ENCODE measurements around the gene ZNF648.
A peak's percentile ranks its signal among the peaks of the same experiment; 100 is the strongest.
"Not testable (repeated sequence)": the region's sequence is repeated elsewhere in the genome, so short reads cannot be mapped to it uniquely, and the experiment has no call there.

Gene ZNF648

GRCh38 chr1:182029002-182029378 lies 32.5 kb downstream of the ZNF648 start:
- no peak for DNase-seq (ENCODE audit: low spot score)

DNA sequence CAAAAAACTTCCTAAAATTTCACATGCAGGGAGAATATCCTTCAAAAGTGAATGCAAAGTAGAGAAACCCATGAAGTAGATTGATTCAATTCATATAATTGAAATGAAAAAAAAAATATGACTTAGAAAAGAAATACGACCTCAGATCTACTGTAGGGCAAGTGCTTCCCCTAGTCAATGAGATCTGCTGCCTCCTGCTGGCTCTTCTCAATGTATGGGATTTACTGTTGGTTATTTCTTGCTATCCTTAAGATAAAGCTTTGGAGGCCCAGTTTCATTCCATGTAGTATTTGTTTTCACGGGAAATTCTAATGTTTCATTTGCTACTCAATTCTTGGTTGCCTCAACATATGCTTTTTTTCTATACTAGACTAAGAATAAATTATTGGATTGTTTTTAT lies 46.2 kb downstream of the ZNF648 start:
- DNase-seq (ENCODE audit: low spot score) = peak; percentile 30

DNA sequence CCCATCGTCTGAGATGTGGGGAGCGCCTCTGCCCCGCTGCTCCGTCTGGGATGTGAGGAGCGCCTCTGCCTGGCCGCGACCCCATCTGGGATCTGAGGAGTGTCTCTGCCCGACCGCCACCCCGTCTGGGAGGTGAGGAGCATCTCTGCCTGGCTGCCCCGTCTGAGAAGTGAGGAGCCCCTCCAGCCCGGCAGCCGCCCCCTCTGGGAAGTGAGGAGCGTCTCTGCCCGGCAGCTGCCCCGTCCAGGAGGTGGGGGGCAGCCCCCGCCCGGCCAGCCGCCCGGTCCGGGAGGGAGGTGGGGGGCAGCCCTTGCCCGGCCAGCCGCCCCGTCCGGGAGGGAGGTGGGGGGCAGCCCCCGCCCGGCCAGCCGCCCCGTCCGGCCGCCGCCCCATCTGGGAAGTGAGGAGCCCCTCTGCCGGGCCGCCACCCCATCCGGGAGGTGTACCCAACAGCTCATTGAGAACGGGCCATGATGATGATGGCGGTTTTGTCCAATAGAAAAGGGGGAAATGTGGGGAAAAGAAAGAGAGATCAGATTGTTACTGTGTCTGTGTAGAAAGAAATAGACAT lies 50.6 kb downstream of the ZNF648 start:
- DNase-seq (ENCODE audit: low spot score) = not testable (repeated sequence)

DNA sequence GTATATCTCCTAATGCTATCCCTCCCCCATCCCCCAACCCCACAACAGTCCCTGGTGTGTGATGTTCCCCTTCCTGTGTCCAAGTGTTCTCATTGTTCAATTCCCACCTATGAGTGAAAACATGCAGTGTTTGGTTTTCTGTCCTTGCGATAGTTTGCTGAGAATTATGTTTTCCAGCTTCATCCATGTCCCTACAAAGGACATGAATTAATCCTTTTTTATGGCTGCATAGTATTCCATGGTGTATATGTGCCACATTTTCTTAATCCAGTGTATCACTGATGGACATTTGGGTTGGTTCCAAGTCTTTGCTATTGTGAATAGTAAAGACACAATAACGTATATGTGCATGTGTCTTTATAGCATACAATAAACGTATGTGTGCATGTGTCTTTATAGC lies 56.1 kb downstream of the ZNF648 start:
- not testable (repeated sequence) for DNase-seq (ENCODE audit: low spot score)

- DNase-seq (ENCODE audit: low spot score) = no peak
Observed at GRCh38 chr1:182004601-182005000, 56.9 kb downstream of the ZNF648 start.
